COLO668 (cell line): Measurements from ENCODE around the gene AMN.
"Not testable (repeated sequence)": the region's sequence is repeated elsewhere in the genome, so short reads cannot be mapped to it uniquely, and the experiment has no call there.

ENCODE experiments used
- DNase-seq: peaks from one replicate; lab custom pipeline; 2025; ENCODE audit not compliant: unreplicated experiment; lab: John Stamatoyannopoulos, UW

The AMN gene

DNA sequence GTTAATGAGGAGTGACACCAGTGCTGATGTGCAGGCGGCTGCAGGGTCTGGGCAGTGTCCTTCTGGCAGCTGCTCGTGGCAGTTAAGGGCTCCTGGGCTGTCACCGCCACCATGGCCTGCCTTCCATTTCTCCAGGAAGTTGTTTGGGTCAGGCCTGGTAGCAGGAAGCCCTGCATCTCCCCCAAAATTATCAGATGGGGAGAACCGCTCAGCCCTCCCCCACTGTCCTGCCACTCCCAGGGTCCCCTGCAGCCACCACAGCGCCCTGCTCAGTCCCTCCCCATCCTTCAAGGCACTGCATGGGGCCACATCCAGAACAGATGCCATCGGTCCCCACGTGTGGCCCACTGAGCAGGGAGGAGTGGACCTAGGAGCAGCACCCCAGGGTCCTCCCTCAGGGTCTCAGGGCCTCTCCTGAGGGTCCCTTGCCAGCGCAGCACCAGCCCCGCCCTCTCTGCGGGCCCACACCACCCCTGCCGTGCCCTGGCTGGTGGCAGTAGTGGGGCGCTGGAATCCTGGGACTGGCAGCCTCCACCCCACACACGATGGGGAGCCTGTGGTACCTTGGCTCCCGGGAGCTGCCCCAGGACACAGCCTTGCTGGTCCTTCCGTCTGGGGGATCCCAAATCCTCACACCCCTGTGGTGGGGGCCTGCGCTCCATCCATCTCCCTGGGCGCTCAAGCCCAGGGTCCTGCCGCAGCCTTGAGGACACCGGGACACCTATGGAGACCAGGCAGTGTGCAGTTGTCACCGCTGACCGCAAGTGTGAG is 10.3 kb upstream of the AMN start:
- DNase-seq, result no peak

DNA sequence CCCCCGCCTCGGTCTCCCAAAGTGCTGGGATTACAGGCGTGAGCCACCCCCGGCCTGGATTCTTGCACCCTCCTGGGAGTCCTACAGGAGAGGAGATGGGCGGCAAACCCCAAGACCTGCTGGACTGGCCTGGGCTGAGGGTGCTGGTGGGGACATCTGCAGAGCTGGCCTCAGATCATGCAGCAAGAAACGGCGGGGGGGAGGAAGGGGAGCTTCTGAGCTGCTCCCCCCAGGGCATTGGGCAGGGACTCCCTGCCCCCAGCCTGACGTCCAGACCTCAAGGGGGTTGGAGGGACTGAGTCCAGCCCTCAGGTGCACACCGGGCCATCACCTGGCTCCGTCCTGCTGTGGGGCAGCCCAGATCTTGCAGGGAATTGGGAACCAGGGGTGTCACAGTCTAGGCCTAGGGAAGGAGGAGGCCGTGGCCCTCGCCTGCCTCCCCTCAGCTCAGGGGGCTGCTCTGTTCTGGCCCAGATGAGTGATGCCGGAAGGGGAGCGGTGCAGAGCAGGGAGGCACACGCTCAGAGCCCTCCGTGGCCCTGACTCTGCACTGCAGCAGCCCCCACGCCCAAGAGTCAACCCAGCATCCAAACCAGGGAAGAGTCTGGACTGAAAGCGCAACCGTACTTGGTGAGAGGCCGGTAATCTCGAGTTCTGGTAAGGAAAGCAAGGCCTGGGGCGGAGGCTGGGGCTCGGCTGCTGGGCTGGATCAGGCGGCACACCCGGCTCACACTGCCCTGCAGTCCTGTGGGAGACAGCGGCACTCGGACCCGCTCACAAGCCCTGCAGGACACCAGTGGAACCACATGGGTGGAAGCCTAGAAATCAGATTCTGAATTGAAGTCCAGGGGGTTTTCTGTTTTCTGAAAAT is 8.9 kb upstream of the AMN start:
- no peak for DNase-seq

DNA sequence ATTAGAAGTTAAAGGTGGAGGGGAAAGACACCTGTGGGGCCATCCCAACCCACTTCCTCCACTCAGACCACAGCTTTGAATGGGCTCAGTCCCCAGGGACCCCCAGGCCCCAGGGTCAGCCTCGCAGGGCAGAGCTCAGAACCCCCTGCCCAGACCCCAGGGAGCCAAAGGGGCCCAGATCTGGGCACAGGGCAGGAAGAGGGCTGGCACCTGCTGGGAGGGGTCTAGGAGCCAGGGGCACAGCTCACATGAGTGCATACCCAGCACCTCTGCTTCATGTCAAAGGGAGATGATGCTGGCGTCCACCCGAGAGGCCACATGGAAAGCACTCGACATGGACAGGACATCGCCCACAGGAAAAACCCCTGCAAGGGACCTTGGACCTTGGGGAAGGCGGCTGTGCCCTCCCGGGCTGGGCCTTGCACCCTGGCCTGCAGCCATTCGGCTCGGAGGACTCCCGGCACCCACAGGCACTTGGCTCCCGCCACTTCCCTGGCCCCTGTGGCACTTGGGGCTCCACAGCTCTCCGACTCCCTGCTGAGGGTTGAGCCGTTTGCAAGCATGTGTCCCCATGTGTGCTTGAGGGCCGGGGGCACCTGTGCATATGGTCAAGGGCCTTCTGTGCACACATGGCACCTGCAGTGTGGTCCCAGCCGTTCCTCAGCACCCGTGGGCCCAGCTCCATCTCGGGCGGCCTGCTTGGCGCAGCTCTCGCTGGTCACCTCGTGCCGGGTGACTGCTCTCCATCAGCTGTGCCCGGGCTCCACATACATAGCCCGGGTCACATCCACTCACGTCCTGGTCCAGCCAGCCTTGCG is 7.8 kb upstream of the AMN start:
- no peak for DNase-seq

GRCh38 chr14:102915292-102916110 is 7.0 kb upstream of the AMN start:
- DNase-seq, result no peak

DNA sequence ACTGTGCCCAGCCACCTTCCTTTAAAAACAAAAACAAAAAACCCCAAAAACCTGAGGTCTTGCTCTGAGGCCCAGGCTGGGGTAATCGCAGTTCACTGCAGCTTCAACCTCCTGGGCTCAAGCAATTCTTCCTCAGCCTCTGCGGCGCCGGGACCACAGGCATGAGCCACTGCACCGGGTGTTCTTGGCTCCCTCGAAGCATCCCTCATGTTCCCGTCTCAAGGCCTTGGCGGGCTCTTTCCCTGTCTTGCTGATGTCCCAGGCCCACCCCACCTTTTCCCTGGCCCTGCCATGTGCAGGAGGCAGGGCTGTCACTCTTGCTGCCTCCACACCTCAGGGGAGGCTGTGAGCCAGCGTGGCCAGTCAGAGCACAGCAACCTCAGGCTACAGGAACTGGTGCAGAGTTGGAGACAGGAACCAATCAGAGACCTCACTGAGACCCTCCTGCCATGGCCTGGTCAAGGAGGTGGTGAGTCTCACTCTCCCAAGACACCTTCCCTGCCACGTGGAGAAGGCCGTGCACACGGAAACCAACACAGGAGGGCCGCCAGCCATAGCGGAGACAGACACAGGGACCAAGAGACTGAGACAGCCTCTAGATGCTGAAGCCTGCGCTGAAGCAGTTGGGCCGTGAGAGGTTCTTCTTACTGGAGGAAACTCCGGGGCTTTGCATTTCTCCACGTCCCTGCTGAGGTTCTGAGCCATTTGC is 6.0 kb upstream of the AMN start:
- DNase-seq, result no peak

DNA sequence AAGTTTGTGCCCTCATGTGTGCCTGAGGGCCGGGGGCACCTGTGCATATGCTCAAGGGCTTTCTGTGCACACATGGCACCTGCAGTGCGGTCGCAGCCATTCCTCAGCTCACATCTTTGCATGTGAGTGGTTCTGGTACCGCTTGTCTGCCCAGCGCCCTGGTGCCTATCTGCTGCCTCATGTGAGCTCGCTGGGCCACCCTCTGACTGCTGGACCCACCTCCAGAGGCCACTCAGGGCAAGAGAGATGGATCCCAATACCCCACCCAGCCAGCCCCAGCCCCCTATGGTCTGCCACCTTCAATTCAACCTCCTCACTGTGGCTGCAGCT is 5.4 kb upstream of the AMN start:
- no peak for DNase-seq

GRCh38 chr14:102917469-102918211 is 4.8 kb upstream of the AMN start:
- peak; percentile 51 for DNase-seq

DNA sequence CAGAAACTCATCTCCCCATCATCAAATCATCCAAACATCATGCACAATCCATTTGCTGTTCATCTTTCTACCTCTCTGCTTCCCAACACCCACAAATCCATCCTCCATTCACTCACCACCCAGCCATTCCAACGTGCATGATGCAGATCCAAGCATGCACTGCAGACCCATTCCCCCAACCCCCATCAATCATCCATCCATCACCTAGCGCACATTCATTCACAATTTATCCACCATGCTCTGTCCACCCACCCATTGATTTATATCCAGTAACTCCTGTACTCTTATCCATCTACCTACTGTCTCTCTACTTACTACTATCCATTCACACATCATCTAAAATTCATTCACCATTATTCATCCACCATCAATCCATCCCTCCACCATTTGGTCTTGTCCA is 4.0 kb upstream of the AMN start:
- DNase-seq, result no peak

DNA sequence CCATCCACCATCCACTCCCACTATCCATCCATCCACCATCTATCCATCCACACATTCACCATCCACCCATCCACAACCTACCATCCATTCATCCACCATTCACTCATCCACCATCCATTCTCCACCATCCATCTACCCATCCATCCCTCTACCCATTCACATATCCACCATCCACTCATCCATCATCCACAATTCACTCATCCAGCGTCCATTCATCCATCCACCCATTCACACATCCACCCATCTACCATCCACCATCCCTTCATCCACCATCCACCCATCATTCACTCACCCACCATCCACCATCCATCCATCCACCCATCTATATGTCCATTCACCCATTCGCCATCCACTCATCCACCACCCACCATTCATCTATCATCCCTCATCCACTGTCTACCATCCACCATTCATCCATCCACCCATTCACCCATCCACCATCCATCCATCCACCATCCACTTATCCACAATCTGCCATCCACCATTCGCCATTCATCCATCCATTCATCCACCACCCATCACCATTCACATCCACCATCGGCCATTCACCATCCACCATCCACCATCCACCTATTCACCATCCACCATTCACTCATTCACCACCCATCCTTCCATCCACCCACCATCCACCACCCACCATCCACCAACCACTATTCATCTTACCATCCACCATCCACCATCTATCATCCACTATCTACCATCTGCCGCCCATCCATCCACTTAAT is 2.0 kb upstream of the AMN start:
- DNase-seq, result no peak

DNA sequence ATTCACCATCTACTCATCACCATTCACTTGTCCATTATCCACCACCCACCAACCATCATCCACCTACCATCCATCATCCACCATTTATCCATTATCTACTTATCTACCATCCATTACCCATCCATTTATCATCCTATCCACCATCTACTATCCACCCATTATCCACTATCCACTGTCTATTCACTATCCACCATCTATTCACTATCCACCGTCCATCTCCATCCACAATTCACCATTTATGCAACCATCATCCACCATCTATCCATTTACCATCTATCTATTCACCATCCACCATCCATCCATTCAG is 1.5 kb upstream of the AMN start:
- no peak for DNase-seq

DNA sequence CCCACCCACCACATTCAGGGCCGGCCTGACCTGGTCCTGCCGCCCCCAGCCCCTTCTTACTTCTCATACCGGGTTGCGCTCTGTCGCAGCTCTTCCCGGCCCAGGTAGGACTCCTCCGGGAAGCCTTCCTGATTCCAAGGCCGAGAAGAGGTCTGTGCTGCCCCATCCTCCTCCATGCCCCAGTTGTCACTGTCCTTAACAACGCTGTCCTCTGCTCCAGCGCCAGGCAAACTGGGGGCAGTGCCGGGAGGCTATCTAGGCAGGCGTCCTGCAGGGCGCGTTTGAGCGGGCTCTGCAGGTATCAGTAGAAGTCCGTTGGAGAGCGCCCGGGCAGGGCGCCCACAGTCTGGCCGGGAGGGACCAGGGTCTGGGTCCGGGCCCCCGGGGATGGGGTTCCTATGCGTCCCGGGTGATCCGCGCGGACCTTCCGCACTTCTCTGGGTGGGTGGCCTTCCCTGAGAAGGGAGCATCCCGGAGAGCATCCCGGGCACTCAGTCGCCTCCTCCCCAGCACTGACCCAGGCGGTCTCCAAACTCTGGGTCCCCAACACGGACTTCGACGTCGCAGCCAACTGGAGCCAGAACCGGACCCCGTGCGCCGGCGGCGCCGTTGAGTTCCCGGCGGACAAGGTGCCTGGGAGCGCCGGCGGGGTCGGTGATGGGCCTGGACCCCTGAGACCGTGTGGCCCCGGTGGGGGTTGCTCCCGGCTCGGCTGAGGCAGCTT is 900 bp downstream of the AMN start:
- DNase-seq, result no peak

GRCh38 chr14:102923925-102924486 is 1.5 kb downstream of the AMN start:
- no peak for DNase-seq

GRCh38 chr14:102924632-102925588 is 2.4 kb downstream of the AMN start:
- DNase-seq, result no peak

- no peak for DNase-seq
Measured at GRCh38 chr14:102925646-102926045, 3.2 kb downstream of the AMN start.

- DNase-seq, result no peak
Measured at GRCh38 chr14:102926104-102926503, 3.6 kb downstream of the AMN start.

DNA sequence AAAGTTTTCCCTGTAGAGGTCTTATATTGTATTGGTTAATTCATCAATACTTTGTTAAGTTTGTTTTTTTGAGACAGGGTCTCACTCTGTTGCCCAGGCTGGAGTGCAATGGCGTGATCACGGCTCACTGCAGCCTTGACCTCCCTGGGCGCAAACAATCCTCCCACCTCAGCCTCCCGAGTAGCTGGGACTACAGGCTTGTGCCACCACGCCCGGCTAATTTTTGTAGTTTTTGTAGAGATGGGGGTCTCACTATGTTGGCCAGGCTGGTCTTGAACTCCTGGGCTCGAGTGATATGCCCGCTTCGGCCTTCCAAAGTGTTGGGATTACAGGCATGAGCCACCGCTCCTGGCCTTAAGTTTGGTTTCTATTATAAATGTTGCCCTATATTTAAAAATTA is 4.4 kb downstream of the AMN start:
- not testable (repeated sequence) for DNase-seq

DNA sequence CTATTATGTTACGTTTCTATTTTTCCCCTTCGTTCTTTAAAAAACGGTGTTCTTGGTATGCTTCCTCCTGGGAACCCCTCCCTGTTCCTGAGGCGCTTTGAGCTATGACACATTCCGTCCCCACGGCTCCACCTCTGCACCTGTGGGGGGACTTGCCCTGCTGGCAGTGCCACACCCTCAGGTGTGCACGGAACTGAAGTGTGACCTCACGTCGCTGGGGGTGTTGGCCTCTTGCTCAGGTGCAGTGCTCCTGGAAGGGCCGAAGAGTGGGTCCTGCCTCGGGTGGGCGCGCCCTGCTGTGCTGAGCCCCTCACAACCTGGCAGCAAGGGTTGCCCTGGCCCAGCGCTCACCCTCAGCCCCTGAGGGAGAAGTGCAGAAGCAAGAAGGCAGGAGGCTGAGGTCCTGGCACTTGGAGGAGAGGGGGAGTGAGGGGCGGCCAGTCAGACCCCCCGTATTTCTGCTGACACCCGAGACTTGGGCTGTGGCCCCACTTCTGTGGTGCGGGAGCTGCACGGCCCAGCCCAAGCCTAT is 4.9 kb downstream of the AMN start:
- peak; percentile 35 for DNase-seq
